GM23338 (cell line): ENCODE measurements around the gene ADGRB2. TPM values are rescaled to one million over a fixed set of nuclear protein-coding genes. Genes with fewer than 3 reads are reported as not detected.
A peak's percentile ranks its signal among the peaks of the same experiment; 100 is the strongest.
"Not testable (repeated sequence)": the region's sequence is repeated elsewhere in the genome, so short reads cannot be mapped to it uniquely, and the experiment has no call there.

Source experiments
- ATAC-seq: fragments of 200-7000 bp; cut with Tn5 transposase; 3 replicates; pipeline ENCODE4 v1.9.1; 2020
- DNase-seq: peaks from one replicate; pipeline ENCODE4 v3.0.0-alpha.2; 2015; ENCODE audit warnings: low spot score
- H2AFZ ChIP-seq: fragments of 200-600 bp; sonication (generic); 2 replicates; pipeline ENCODE4 v1.8.0; 2016; ENCODE audit warnings: antibody characterized with exemption, mild to moderate bottlenecking, moderate library complexity
- H3F3A ChIP-seq: fragments of 200-600 bp; sonication (generic); replicated peaks from 2 replicates; pipeline ENCODE4 v1.8.0; 2017; ENCODE audit warnings: antibody characterized with exemption, mixed run types, low read depth
- H3K27ac ChIP-seq: fragments of 200-600 bp; sonication (generic); 2 replicates; pipeline ENCODE4 v1.6.1; 2016; ENCODE audit warnings: low read depth
- H3K27me3 ChIP-seq: fragments of 200-600 bp; sonication (generic); 2 replicates; pipeline ENCODE4 v1.8.0; 2016; ENCODE audit warnings: mild to moderate bottlenecking, mixed run types, moderate library complexity; ENCODE audit not compliant: insufficient read depth
- H3K36me3 ChIP-seq: fragments of 200-600 bp; sonication (generic); 2 replicates; pipeline ENCODE4 v1.8.0; 2016; ENCODE audit warnings: mild to moderate bottlenecking; ENCODE audit not compliant: insufficient read depth
- H3K4me1 ChIP-seq: fragments of 200-600 bp; sonication (generic); 2 replicates; pipeline ENCODE4 v1.8.0; 2016; ENCODE audit warnings: mild to moderate bottlenecking, moderate library complexity; ENCODE audit not compliant: insufficient read depth
- H3K4me2 ChIP-seq: fragments of 200-600 bp; sonication (generic); 2 replicates; pipeline ENCODE4 v1.7.1; 2017; ENCODE audit warnings: mixed run types
- H3K4me3 ChIP-seq: fragments of 200-600 bp; sonication (generic); 2 replicates; pipeline ENCODE4 v1.6.1; 2016; ENCODE audit warnings: mixed run types
- H3K79me2 ChIP-seq: fragments of 200-600 bp; sonication (generic); replicated peaks from 2 replicates; pipeline ENCODE4 v1.8.0; 2017; ENCODE audit warnings: mild to moderate bottlenecking; ENCODE audit not compliant: insufficient read depth
- H3K9me2 ChIP-seq: fragments of 200-600 bp; sonication (generic); 2 replicates; pipeline ENCODE4 v1.8.0; 2017; ENCODE audit not compliant: insufficient read depth
- H4K20me1 ChIP-seq: fragments of 200-600 bp; sonication (generic); replicated peaks from 2 replicates; pipeline ENCODE4 v1.8.0; 2017; ENCODE audit warnings: mild to moderate bottlenecking; ENCODE audit not compliant: insufficient read depth
- H3K27ac Mint-ChIP-seq: 2 replicates; pipeline ENCODE4 v1.8.0; 2020; ENCODE audit warnings: inconsistent platforms, mild to moderate bottlenecking, moderate library complexity, mixed read lengths
- H3K27me3 Mint-ChIP-seq: 3 replicates; pipeline ENCODE4 v1.8.0; 2022; ENCODE audit warnings: low read depth, mild to moderate bottlenecking, moderate library complexity, mixed read lengths, inconsistent platforms; ENCODE audit not compliant: insufficient read depth, poor library complexity
- H3K36me3 Mint-ChIP-seq: 3 replicates; pipeline ENCODE4 v1.8.0; 2021; ENCODE audit warnings: low read depth, mild to moderate bottlenecking, inconsistent platforms, moderate library complexity, mixed read lengths
- H3K4me1 Mint-ChIP-seq: 3 replicates; pipeline ENCODE4 v1.8.0; 2020; ENCODE audit warnings: mild to moderate bottlenecking, inconsistent platforms, mixed read lengths
- H3K4me3 Mint-ChIP-seq: 3 replicates; pipeline ENCODE4 v1.8.0; 2021; ENCODE audit warnings: moderate library complexity, mild to moderate bottlenecking, inconsistent platforms, mixed read lengths
- H3K9me3 Mint-ChIP-seq: 3 replicates; pipeline ENCODE4 v1.8.0; 2020; ENCODE audit warnings: moderate library complexity, mild to moderate bottlenecking, inconsistent platforms, mixed read lengths
- CTCF ChIP-seq, 2 experiments: fragments of 200-600 bp in 1 of 2; sonication (generic) in 1 of 2; conservative IDR thresholded peaks; 2 replicates each; pipeline versions ENCODE4 v1.5.1 to v1.6.1; 2016 to 2017; ENCODE audit warnings: antibody characterized with exemption in 2 of 2, low read depth in 2 of 2, mild to moderate bottlenecking in 2 of 2, moderate library complexity in 1 of 2
- STAT1 ChIP-seq: IDR thresholded peaks from one replicate; pipeline ENCODE4 v1.6.1; 2016; ENCODE audit warnings: antibody characterized with exemption; ENCODE audit not compliant: unreplicated experiment
- ZNF462 ChIP-seq: fragments of 250-450 bp; sonication (Bioruptor Pico); IDR thresholded peaks from 2 replicates; pipeline ENCODE4 v1.5.0; 2020; ENCODE audit warnings: mild to moderate bottlenecking, moderate library complexity
- polyA plus RNA-seq: library from polyadenylated mRNA; unstranded; fragments of >200 nt; fragmentation: Nextera tagmentation; extraction: Ambion mirVana; gene quantifications from 2 replicates; pipeline ENCODE4 v1.2.1, GENCODE V29; 2016
- total RNA-seq: library from RNA; depleted of rRNA; stranded (reverse); fragments of >200 nt; shearing (Covaris generic); gene quantifications from 2 replicates; pipeline ENCODE4 v1.2.3, GENCODE V29; 2014

ADGRB2 gene
- total and polyA plus RNA-seq, 2 experiments from 2014 or later = 8.0 to 27.8 TPM

- no peak for TF ChIP-seq ZNF462 (CRISPR knock-in tag)
Observed at GRCh38 chr1:31708324-31708723, 55.8 kb downstream of the ADGRB2 start (continued).

- DNase-seq (peak; percentile 23), ATAC-seq (no peak)
- H3K27ac ChIP-seq = no peak overlapping the region
- TF ChIP-seq STAT1 (no peak), CTCF (conservative IDR thresholded peaks at IDR 0.05; ENCODE audit: low read depth in 2 of 2) (peak; percentile 12 to 40; a peak in 2 of 4 replicates)
- H2AFZ ChIP-seq = no peak overlapping the region
- peaks cover 12% of the 10 kb centered on the region; the same call in 1 of the 2 replicates for H3F3A ChIP-seq
- Mint-ChIP-seq H3K9me3 (no peaks in the 10 kb centered on the region), H3K4me1 (peaks cover 47% of the 10 kb centered on the region), H3K27ac (no peak overlapping the region), H3K27me3 (peaks cover 29% of the 10 kb centered on the region), H3K4me3 (no peak overlapping the region; the same call in 2 of the 3 replicates), H3K36me3 (no peaks in the 10 kb centered on the region)
- H3K79me2 ChIP-seq = no peaks in the 10 kb centered on the region
- H3K9me2 ChIP-seq = no peaks in the 10 kb centered on the region
- H3K36me3 ChIP-seq = no peaks in the 10 kb centered on the region
- H3K4me3 ChIP-seq = no peak overlapping the region
- H3K4me2 ChIP-seq = no peak overlapping the region
- H4K20me1 ChIP-seq = no peaks in the 10 kb centered on the region
- H3K27me3 ChIP-seq = no peaks in the 10 kb centered on the region
- H3K4me1 ChIP-seq = peaks cover 28% of the 10 kb centered on the region
Observed at GRCh38 chr1:31707711-31708110, 56.4 kb downstream of the ADGRB2 start.

- ATAC-seq, H3K27me3 ChIP-seq, H3K79me2 ChIP-seq, H2AFZ ChIP-seq, H3K9me3 Mint-ChIP-seq, H3K36me3 ChIP-seq, H3K4me2 ChIP-seq, H3K4me3 ChIP-seq, H4K20me1 ChIP-seq, H3K4me3 Mint-ChIP-seq, H3K36me3 Mint-ChIP-seq, DNase-seq, H3K9me2 ChIP-seq, H3K27ac ChIP-seq: not testable (repeated sequence)
- Mint-ChIP-seq H3K27ac (peak overlapping the region; percentile 38; the same call in 1 of the 2 replicates), H3K27me3 (peaks cover 26% of the 10 kb centered on the region), H3K4me1 (peaks cover 41% of the 10 kb centered on the region)
- Histone ChIP-seq H3K4me1 (peaks cover 23% of the 10 kb centered on the region), H3F3A (peaks cover 12% of the 10 kb centered on the region; the same call in 1 of the 2 replicates)
Observed at GRCh38 chr1:31707059-31707600, 57.0 kb downstream of the ADGRB2 start.
